ENCODE results near the gene ACTG1. TPM values are rescaled to one million over a fixed set of nuclear protein-coding genes. Genes with fewer than 3 reads are reported as not detected.

Gene ACTG1
- total and polyA plus RNA-seq, 9 of the 15 experiments (the other 6 are each of a cell fraction or from before 2014, with no cell fraction given) = 224 to 1,775 (median 568) TPM

- TF ChIP-seq MLLT1 (IDR thresholded peaks at IDR 0.05) (peak in 1 of 2 experiments; percentile 86; a peak in 2 of 4 replicates), HNRNPK (IDR thresholded peaks at IDR 0.05; ENCODE audit: low read depth, low read length, poor library complexity, severe bottlenecking) (peak; percentile 86), FOXA3 (CRISPR knock-in tag; conservative IDR thresholded peaks at IDR 0.05 in 1 of 2, IDR thresholded peaks at IDR 0.05 in 1 of 2) (peak in 1 of 2 experiments; percentile 45; a peak in 1 of 4 replicates), SMAD3 (CRISPR knock-in tag; conservative IDR thresholded peaks at IDR 0.05) (no peak), THRB (CRISPR knock-in tag; conservative IDR thresholded peaks at IDR 0.05) (no peak), GABPB1 (CRISPR knock-in tag; IDR thresholded peaks at IDR 0.05) (peak; percentile 79), HNRNPH1 (optimal IDR thresholded peaks at IDR 0.05; ENCODE audit: low read depth, low read length) (no peak), DEAF1 (CRISPR knock-in tag; IDR thresholded peaks at IDR 0.05) (peak; percentile 92), ARID4B (CRISPR knock-in tag; IDR thresholded peaks at IDR 0.05) (0 out of 2 replicates have a peak, but pooled peaks have one; percentile 56), KLF13 (tag; IDR thresholded peaks at IDR 0.05; ENCODE audit: borderline replicate concordance, low read depth) (peak; percentile 45), CTCFL (IDR thresholded peaks at IDR 0.05; ENCODE audit: borderline replicate concordance, insufficient read depth, low read depth, low read length, poor library complexity, severe bottlenecking) (peak; percentile 72), MECOM (CRISPR knock-in tag; IDR thresholded peaks at IDR 0.05) (no peak), KDM5B (IDR thresholded peaks at IDR 0.05; ENCODE audit: insufficient replicate concordance, low read depth, low read length) (no peak), RBFOX2 (IDR thresholded peaks at IDR 0.05; ENCODE audit: low read depth, low read length) (peak; percentile 86)
Measured at GRCh38 chr17:81484195-81484979, 28.2 kb downstream of the ACTG1 start (continued).

Data from K562 (cell line).